HEK293 (cell line): ENCODE measurements around the gene TIGD7.

ENCODE experiments used
- CTCF ChIP-seq: fragments of 450-650 bp; formaldehyde crosslinking; IDR thresholded peaks from 2 replicates; pipeline ENCODE4 v1.5.1; 2016; ENCODE audit warnings: missing biosample characterization, missing genetic modification characterization
- HOXC10 ChIP-seq: sonication (generic); formaldehyde crosslinking; IDR thresholded peaks from 2 replicates; pipeline ENCODE4 v1.8.1; 2023; ENCODE audit warnings: mild to moderate bottlenecking, missing genetic modification reagents
- TSHZ1 ChIP-seq: fragments of 450-650 bp; formaldehyde crosslinking; IDR thresholded peaks from 2 replicates; pipeline ENCODE4 v1.5.1; 2016; ENCODE audit warnings: missing biosample characterization, missing genetic modification characterization, borderline replicate concordance
- YY1 ChIP-seq: fragments of 450-650 bp; formaldehyde crosslinking; IDR thresholded peaks from 2 replicates; pipeline ENCODE4 v1.5.1; 2018; ENCODE audit warnings: missing biosample characterization, missing genetic modification characterization
- ZBTB8A ChIP-seq: fragments of 450-650 bp; formaldehyde crosslinking; IDR thresholded peaks from 2 replicates; pipeline ENCODE4 v1.5.1; 2016; ENCODE audit warnings: missing biosample characterization, missing genetic modification characterization
- ZFP37 ChIP-seq: fragments of 450-650 bp; formaldehyde crosslinking; IDR thresholded peaks from 2 replicates; pipeline ENCODE4 v1.5.1; 2016; ENCODE audit warnings: missing biosample characterization, missing genetic modification characterization
- ZNF223 ChIP-seq: fragments of 450-650 bp; formaldehyde crosslinking; IDR thresholded peaks from 2 replicates; pipeline ENCODE4 v1.5.1; 2016; ENCODE audit warnings: missing biosample characterization, missing genetic modification characterization
- ZNF274 ChIP-seq, 2 experiments: fragments of 200-500 bp in 1 of 2; fragments of 450-650 bp in 1 of 2; sonication (Bioruptor generic) in 1 of 2; formaldehyde crosslinking in 1 of 2; IDR thresholded peaks; 2 replicates each; pipeline versions ENCODE4 v1.5.1 to v1.6.1; 2014 to 2016; ENCODE audit warnings: borderline replicate concordance in 1 of 2, inconsistent platforms in 1 of 2, low read length in 1 of 2, missing biosample characterization in 1 of 2, missing genetic modification characterization in 1 of 2
- ZNF324 ChIP-seq: fragments of 450-650 bp; formaldehyde crosslinking; IDR thresholded peaks from 2 replicates; pipeline ENCODE4 v1.5.1; 2016; ENCODE audit warnings: missing biosample characterization, missing genetic modification characterization
- ZNF791 ChIP-seq: fragments of 450-650 bp; formaldehyde crosslinking; IDR thresholded peaks from 2 replicates; pipeline ENCODE4 v1.5.1; 2016; ENCODE audit warnings: missing biosample characterization, missing genetic modification characterization
- ZSCAN5A ChIP-seq: fragments of 450-650 bp; formaldehyde crosslinking; IDR thresholded peaks from 2 replicates; pipeline ENCODE4 v1.5.1; 2016; ENCODE audit warnings: missing biosample characterization, missing genetic modification characterization
- TF ChIP-seq, protein P1 (sequence below): fragments of 450-650 bp; IDR thresholded peaks from 2 replicates; pipeline ENCODE4 v1.5.1; 2018; ENCODE audit warnings: missing biosample characterization, missing genetic modification characterization
- TF ChIP-seq, protein P2 (sequence below): fragments of 450-650 bp; formaldehyde crosslinking; IDR thresholded peaks from 2 replicates; pipeline ENCODE4 v1.5.1; 2016; ENCODE audit warnings: missing biosample characterization, missing genetic modification characterization
- TF ChIP-seq, protein P3 (sequence below): fragments of 450-650 bp; formaldehyde crosslinking; conservative IDR thresholded peaks from 2 replicates; pipeline ENCODE4 v1.5.1; 2016; ENCODE audit warnings: low read depth, missing biosample characterization, missing genetic modification characterization

- TF ChIP-seq YY1 (tag by site-specific recombination) (no peak), CTCF (tag by site-specific recombination) (no peak), TSHZ1 (tag by site-specific recombination) (no peak), ZFP37 (tag by site-specific recombination) (no peak), ZNF791 (tag by site-specific recombination) (no peak), ZBTB8A (tag by site-specific recombination) (no peak), ZNF324 (tag by site-specific recombination) (no peak), ZNF274 (IDR thresholded peaks at IDR 0.05; ENCODE audit: low read length) (no peak), ZNF274 (tag by site-specific recombination; IDR thresholded peaks at IDR 0.05; ENCODE audit: borderline replicate concordance) (no peak), ZSCAN5A (tag by site-specific recombination) (no peak), ZNF223 (no peak), HOXC10 (CRISPR knock-in tag) (no peak)
- TF ChIP-seq, protein P1, sequence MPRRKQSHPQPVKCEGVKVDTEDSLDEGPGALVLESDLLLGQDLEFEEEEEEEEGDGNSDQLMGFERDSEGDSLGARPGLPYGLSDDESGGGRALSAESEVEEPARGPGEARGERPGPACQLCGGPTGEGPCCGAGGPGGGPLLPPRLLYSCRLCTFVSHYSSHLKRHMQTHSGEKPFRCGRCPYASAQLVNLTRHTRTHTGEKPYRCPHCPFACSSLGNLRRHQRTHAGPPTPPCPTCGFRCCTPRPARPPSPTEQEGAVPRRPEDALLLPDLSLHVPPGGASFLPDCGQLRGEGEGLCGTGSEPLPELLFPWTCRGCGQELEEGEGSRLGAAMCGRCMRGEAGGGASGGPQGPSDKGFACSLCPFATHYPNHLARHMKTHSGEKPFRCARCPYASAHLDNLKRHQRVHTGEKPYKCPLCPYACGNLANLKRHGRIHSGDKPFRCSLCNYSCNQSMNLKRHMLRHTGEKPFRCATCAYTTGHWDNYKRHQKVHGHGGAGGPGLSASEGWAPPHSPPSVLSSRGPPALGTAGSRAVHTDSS (tag by site-specific recombination): no peak; the same call in 1 of the 2 replicates
- TF ChIP-seq, protein P2, sequence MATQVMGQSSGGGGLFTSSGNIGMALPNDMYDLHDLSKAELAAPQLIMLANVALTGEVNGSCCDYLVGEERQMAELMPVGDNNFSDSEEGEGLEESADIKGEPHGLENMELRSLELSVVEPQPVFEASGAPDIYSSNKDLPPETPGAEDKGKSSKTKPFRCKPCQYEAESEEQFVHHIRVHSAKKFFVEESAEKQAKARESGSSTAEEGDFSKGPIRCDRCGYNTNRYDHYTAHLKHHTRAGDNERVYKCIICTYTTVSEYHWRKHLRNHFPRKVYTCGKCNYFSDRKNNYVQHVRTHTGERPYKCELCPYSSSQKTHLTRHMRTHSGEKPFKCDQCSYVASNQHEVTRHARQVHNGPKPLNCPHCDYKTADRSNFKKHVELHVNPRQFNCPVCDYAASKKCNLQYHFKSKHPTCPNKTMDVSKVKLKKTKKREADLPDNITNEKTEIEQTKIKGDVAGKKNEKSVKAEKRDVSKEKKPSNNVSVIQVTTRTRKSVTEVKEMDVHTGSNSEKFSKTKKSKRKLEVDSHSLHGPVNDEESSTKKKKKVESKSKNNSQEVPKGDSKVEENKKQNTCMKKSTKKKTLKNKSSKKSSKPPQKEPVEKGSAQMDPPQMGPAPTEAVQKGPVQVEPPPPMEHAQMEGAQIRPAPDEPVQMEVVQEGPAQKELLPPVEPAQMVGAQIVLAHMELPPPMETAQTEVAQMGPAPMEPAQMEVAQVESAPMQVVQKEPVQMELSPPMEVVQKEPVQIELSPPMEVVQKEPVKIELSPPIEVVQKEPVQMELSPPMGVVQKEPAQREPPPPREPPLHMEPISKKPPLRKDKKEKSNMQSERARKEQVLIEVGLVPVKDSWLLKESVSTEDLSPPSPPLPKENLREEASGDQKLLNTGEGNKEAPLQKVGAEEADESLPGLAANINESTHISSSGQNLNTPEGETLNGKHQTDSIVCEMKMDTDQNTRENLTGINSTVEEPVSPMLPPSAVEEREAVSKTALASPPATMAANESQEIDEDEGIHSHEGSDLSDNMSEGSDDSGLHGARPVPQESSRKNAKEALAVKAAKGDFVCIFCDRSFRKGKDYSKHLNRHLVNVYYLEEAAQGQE (tag by site-specific recombination): no peak
- TF ChIP-seq, protein P3, sequence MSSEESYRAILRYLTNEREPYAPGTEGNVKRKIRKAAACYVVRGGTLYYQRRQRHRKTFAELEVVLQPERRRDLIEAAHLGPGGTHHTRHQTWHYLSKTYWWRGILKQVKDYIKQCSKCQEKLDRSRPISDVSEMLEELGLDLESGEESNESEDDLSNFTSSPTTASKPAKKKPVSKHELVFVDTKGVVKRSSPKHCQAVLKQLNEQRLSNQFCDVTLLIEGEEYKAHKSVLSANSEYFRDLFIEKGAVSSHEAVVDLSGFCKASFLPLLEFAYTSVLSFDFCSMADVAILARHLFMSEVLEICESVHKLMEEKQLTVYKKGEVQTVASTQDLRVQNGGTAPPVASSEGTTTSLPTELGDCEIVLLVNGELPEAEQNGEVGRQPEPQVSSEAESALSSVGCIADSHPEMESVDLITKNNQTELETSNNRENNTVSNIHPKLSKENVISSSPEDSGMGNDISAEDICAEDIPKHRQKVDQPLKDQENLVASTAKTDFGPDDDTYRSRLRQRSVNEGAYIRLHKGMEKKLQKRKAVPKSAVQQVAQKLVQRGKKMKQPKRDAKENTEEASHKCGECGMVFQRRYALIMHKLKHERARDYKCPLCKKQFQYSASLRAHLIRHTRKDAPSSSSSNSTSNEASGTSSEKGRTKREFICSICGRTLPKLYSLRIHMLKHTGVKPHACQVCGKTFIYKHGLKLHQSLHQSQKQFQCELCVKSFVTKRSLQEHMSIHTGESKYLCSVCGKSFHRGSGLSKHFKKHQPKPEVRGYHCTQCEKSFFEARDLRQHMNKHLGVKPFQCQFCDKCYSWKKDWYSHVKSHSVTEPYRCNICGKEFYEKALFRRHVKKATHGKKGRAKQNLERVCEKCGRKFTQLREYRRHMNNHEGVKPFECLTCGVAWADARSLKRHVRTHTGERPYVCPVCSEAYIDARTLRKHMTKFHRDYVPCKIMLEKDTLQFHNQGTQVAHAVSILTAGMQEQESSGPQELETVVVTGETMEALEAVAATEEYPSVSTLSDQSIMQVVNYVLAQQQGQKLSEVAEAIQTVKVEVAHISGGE (tag by site-specific recombination): no peak
Measured at GRCh38 chr16:3283543-3284447, 21.4 kb downstream of the TIGD7 start.
